GM19463 (cell line): ENCODE results near the gene CAPN15.
"Not testable (repeated sequence)": the region's sequence is repeated elsewhere in the genome, so short reads cannot be mapped to it uniquely, and the experiment has no call there.

Experiments used
- ATAC-seq: cut with Tn5 transposase; IDR thresholded peaks from one replicate; pipeline ENCODE4 v1.9.1; 2021; ENCODE audit warnings: mild to moderate bottlenecking, moderate library complexity; ENCODE audit not compliant: unreplicated experiment

Gene CAPN15

DNA sequence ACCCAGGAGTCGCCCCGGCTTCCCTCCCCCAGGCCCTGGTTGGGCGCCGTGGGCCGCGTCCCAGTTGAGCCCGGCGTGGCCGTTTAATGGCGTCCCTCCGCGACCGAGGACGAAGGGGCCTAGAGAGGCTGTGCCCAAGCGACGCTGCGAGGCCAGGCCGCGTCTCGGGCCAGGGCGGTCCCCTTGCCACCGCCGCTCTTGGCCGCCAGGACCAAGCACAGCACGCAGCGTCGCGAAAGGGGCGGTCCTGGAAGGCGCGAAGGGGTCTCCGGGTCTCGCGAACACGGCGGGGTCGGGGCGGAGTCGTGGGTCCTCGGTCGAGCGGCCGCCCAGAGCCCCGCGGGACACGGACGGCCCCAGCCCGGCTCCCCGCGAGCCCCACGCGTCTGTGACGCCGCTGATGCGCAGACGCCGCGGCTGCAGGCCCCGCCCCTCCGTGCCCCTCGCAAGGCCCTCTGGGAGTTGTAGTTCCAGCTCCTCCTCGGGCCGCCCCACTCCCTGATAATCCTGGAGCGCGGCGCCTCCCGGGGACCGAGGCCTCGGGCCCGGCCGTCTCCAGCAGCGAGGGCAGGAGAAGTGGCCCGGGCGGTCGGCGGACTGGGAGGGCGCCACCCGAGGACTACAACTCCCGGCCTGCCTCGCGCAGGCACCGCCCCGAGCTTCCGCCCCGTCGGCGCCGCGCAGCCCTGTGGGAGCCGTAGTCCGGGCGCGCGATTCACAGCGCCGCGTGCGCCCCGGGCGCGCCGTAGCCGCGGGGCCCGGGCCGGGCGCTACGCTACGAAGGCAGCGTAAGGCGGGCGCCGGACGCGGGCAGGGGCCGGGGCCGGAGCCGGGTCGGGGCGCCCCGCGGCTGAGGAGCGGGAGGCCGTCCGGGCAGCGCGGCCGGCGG, at the start of gene CAPN15:
TSS of gene CAPN15 (plus strand) at position 698 of the 889 bp plus-strand sequence. CDS start 19,127 bp downstream, outside the sequence.
- peak; percentile 70 for ATAC-seq

DNA sequence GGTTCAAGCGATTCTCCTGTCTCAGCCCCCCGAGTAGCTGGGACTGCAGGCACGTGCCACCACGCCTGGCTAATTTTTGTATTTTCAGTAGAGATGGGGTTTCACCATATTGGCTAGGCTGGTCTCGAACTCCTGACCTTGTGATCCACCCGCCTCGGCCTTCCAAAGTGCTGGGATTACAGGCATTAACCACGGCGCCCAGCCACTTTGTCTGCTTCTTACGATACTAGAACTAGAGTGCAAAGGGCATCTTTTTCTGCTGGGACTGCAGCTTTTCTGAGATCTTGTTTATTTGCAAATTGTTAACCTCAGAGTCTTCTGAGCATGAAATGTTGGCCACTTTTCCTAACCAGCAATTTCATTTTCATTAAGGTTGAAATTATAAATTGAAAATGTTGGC, 49.2 kb upstream of the CAPN15 start:
- not testable (repeated sequence) for ATAC-seq

DNA sequence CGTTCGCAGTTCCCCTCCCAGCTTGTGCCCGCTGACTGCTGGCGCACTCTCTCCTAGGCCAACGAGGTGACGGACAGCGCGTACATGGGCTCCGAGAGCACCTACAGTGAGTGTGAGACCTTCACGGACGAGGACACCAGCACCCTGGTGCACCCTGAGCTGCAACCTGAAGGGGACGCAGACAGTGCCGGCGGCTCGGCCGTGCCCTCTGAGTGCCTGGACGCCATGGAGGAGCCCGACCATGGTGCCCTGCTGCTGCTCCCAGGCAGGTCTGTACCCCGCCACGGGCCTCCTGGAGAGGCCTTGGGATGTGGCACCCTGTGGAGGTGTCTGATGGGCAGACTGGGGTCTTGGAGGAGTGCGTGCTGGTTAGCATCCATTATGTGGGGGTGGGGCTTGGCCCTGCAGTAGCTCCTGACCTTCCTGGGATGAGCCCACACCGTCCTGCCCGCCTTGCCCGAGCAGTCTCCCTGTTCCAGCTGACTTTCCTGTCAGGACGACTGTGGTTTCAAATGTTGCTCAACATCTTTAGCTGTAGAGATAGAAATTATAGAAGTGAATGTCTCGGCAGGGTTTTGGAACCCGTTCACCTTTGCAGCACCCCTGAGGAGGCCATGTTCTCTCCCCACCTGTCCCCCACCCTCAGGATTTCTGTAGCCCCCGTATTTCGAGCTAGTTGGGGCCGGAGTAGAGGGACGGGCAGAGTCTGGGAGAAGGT, 44.9 kb upstream of the CAPN15 start:
- no peak for ATAC-seq

DNA sequence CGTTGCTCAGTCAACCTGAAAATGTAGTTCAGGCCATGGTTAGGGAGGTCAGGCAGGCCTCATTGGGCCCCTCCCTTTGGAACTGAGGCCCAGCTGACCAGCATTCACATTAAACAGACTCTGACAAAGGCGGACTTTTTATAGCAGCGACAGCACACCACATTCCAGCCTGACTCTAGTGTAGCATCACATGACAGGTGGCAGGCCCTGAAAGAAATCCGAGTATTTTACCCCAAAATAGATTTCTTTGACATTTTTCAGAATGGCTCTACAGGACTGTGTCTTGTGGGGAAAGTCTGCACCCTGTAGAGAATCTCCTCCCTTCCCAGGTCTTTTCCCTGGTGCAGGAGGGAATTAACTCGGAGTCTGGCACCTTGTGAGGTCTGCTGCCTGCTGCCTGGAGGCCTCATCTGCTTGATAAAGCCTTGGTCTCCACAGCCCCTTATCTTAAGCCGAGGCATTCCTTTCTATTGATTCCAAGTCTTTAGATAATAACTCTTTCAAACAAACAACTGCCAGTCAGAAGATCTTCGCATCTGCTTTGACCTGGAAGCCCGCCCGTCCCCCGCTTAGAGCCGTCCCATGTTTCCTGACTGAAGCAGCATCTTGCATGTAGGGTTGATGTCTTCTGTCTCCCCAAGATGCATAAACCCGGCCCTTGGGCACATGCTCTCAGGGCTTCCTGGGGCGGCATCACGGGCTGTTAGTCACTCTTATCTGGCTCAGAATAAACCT, 44.0 kb upstream of the CAPN15 start:
- no peak for ATAC-seq

DNA sequence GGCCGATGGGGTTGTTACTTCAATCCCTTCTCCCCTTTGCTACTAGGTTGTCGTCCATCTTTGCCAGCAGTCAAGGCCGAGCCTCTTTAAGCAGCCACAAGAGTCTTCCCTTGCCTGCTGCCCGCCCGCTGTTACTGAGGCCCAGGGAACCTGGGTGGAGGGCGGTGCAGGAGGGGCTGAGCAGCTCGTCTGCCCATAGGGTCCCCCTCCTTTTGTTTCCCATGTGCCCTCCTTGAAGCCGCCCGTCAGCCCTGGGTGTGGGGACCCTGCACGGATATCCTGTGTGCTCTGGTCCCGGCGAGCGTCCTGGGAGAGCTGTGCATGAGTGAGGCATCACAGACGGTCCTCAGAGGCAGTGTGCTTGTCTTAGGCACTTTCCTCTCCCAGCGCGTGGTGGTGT, 37.9 kb upstream of the CAPN15 start:
- ATAC-seq = no peak

GRCh38 chr16:490768-491167, 36.7 kb upstream of the CAPN15 start:
- ATAC-seq = no peak

- no peak for ATAC-seq
These were observed 36.1 kb upstream of the CAPN15 start for GRCh38 chr16:491220-491919.

DNA sequence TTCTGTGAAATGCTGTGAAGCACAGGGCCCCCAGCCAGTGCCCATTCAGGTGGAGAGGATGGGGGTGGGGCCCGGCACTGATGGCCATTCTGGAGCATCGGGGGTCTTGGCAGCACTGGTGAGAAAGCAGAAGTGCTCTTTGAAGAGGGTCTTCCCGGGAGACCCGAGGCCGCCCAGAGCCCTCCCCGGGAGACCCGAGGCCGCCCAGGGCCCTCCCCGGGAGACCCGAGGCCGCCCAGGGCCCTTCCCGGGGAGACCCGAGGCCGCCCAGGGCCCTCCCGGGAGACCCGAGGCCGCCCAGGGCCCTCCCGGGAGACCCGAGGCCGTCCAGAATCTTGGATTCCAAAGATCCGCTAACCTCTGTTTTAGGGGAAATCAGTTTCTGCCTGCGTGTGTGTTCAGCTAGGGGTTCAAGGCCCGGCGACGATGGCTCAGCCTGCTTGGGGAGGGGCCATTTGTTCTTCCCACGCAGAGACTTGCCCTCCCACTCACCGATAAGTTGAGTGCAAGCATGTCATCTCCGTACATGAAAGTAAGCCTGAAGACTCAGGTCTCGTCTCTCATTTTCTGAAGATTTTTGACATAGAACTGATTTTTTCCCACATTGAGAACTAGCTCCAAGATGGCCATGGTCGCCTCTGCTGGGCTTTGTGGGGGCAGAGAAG, 35.2 kb upstream of the CAPN15 start:
- ATAC-seq = no peak

- ATAC-seq = not testable (repeated sequence)
These were observed 32.8 kb upstream of the CAPN15 start for GRCh38 chr16:494676-495075.

GRCh38 chr16:495127-495748, 32.3 kb upstream of the CAPN15 start:
- no peak for ATAC-seq

DNA sequence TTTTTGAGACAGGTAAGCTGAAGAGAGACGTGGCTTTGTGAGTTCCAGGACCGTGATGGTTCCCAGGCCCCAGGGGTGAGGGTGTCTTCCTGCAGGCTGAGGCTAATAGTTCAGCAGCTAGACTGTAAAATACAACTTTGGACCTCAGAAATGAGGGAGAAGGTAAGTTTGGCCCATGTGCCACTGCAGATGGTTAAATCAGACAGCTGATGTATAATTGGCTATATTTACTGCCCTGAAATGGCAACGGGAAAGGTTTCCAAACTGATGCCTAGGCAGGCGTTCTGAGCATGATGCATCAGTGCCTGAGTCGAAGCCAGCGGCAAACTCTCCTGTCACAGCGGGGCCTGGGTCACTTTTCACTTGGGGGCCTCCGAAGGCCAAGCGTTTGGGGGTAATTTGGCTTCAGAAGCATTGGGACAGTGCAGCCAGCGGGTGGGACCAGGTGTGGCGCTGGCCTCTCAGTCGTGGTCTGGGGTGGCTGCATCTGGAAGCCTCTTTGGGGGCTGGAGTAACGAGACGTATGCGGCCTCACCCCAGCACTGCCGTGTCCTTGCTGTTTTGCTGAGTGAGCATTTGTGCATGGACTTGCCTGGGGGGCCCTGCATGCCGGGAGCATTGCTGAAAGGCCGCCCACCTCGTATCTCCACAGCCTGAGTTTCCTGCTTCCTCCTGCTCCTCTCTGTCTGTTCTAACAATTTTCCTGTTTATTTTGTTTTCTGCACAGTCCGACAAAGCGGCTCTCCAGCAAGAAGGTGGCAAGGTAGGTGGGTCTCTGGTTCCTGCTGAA, 31.2 kb upstream of the CAPN15 start:
- no peak for ATAC-seq

- ATAC-seq = no peak
These were observed 30.3 kb upstream of the CAPN15 start for GRCh38 chr16:497258-497657.

DNA sequence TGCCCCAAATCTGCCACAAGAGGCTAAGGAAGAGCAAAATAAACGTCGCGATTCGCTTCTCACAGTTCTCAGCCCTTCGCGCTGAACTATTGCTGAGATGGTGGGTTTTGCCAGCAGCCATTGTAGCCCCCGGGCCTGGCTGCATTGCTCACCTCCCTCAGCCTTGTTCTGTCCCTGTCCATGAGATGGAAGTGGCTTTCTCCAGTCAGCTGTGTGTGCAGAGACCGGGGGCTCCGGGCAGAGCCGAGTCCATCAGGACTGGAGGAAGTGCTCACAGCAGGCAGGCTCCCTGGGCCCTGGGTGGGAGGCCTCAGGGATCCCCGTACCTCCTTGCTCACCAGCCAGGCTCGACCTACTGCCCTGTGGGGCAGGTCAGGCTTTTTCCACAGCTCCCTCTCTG, 27.6 kb upstream of the CAPN15 start:
- no peak for ATAC-seq

DNA sequence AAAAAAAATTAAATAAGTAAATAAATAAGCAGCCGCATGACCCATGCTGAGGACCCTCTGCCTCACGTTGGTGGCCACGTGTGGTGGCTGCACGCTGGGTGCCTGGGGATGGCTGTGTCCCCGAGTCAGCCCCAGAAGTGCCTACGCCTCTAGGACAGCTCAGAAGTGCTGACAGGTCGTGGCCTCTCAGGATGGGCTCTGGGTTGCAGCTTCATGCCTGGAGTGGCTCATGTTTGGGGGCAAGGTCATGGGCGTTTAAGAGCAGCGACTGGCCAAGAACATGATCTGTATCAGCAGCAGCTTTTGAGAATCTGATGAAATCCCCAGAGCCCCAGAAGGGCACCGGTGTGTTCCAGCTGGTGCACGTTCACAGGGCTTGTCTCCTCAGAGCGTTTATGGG, 26.8 kb upstream of the CAPN15 start:
- no peak for ATAC-seq

GRCh38 chr16:502179-502943, 25.2 kb upstream of the CAPN15 start:
- no peak for ATAC-seq

GRCh38 chr16:503150-504071, 24.1 kb upstream of the CAPN15 start:
- no peak for ATAC-seq
